ENCODE data around the gene HHAT.
A peak's percentile ranks its signal among the peaks of the same experiment; 100 is the strongest.

HHAT gene

GRCh38 chr1:210687582-210688279, 359.0 kb downstream of the HHAT start:
- Mint-ChIP-seq H3K4me1 (peaks cover 22% of the 10 kb centered on the region), H3K9me3 (no peaks in the 10 kb centered on the region), H3K27ac (no peak overlapping the region), H3K27me3 (no peaks in the 10 kb centered on the region), H3K36me3 (peaks cover 15% of the 10 kb centered on the region), H3K4me3 (no peak overlapping the region)
- ATAC-seq: no peak

- no peak overlapping the region for H3K27ac Mint-ChIP-seq
- ATAC-seq: no peak
- no peak overlapping the region for H3K4me3 Mint-ChIP-seq
- no peaks in the 10 kb centered on the region for H3K9me3 Mint-ChIP-seq
- peaks cover 9% of the 10 kb centered on the region for H3K36me3 Mint-ChIP-seq
- H3K27me3 Mint-ChIP-seq: no peaks in the 10 kb centered on the region
- H3K4me1 Mint-ChIP-seq: peaks cover 27% of the 10 kb centered on the region
Measured at GRCh38 chr1:210688512-210689234, 360.0 kb downstream of the HHAT start.

GRCh38 chr1:210689826-210690225, 361.1 kb downstream of the HHAT start:
- no peaks in the 10 kb centered on the region for H3K9me3 Mint-ChIP-seq
- ATAC-seq: no peak
- no peak overlapping the region for H3K27ac Mint-ChIP-seq
- H3K36me3 Mint-ChIP-seq: no peaks in the 10 kb centered on the region
- H3K4me1 Mint-ChIP-seq: peaks cover 16% of the 10 kb centered on the region
- H3K27me3 Mint-ChIP-seq: no peaks in the 10 kb centered on the region
- H3K4me3 Mint-ChIP-seq: no peak overlapping the region

- H3K4me1 Mint-ChIP-seq: peaks cover 12% of the 10 kb centered on the region
- no peaks in the 10 kb centered on the region for H3K9me3 Mint-ChIP-seq
Measured at GRCh38 chr1:210690236-210690635, 361.5 kb downstream of the HHAT start.

GRCh38 chr1:210691039-210691610, 362.4 kb downstream of the HHAT start:
- ATAC-seq: no peak
- Mint-ChIP-seq H3K9me3 (no peaks in the 10 kb centered on the region), H3K4me1 (peaks cover 8% of the 10 kb centered on the region), H3K27ac (no peak overlapping the region), H3K4me3 (no peak overlapping the region), H3K36me3 (no peaks in the 10 kb centered on the region), H3K27me3 (no peaks in the 10 kb centered on the region)

More at GRCh38 chr1:210690236-210690635, 361.5 kb downstream of the HHAT start:
- no peak overlapping the region for H3K27ac Mint-ChIP-seq
- ATAC-seq: no peak
- H3K36me3 Mint-ChIP-seq: no peaks in the 10 kb centered on the region
- no peaks in the 10 kb centered on the region for H3K27me3 Mint-ChIP-seq
- H3K4me3 Mint-ChIP-seq: no peak overlapping the region

- no peak overlapping the region for H3K27ac Mint-ChIP-seq
- no peaks in the 10 kb centered on the region for H3K36me3 Mint-ChIP-seq
- peak; percentile 64 for ATAC-seq
- no peaks in the 10 kb centered on the region for H3K9me3 Mint-ChIP-seq
- no peaks in the 10 kb centered on the region for H3K27me3 Mint-ChIP-seq
- peaks cover 8% of the 10 kb centered on the region for H3K4me1 Mint-ChIP-seq
- no peak overlapping the region for H3K4me3 Mint-ChIP-seq
Measured at GRCh38 chr1:210692796-210693195, 364.1 kb downstream of the HHAT start.

DNA sequence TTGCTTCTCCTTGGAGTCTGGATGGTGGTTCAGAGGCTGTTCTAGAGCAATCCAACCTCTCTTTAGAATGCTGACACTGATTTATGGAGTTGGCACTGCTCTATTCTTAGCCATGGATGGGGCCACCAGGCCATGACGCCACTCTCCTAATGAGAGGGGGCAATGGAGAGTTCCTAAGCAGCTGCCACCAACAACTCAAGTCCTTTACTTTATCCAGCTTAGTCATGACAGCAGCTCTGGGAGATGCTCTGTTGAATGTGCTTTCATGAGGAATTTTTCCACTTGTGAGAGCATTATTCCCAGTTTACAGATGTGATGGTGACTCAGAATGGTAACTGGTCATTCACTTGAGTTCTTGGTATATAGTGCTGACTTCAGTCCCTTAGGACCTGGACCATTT, 366.3 kb downstream of the HHAT start:
- no peak overlapping the region for H3K4me3 Mint-ChIP-seq
- no peak for ATAC-seq
- no peaks in the 10 kb centered on the region for H3K9me3 Mint-ChIP-seq
- peaks cover 8% of the 10 kb centered on the region for H3K4me1 Mint-ChIP-seq
- no peak overlapping the region for H3K27ac Mint-ChIP-seq
- H3K27me3 Mint-ChIP-seq: no peaks in the 10 kb centered on the region
- peaks cover 18% of the 10 kb centered on the region for H3K36me3 Mint-ChIP-seq

- H3K4me1 Mint-ChIP-seq: peaks cover 8% of the 10 kb centered on the region
- H3K36me3 Mint-ChIP-seq: peaks cover 24% of the 10 kb centered on the region
- H3K4me3 Mint-ChIP-seq: no peak overlapping the region
- H3K9me3 Mint-ChIP-seq: no peaks in the 10 kb centered on the region
- no peaks in the 10 kb centered on the region for H3K27me3 Mint-ChIP-seq
- no peak overlapping the region for H3K27ac Mint-ChIP-seq
- peak; percentile 35 for ATAC-seq
Measured at GRCh38 chr1:210696709-210697108, 368.0 kb downstream of the HHAT start.

DNA sequence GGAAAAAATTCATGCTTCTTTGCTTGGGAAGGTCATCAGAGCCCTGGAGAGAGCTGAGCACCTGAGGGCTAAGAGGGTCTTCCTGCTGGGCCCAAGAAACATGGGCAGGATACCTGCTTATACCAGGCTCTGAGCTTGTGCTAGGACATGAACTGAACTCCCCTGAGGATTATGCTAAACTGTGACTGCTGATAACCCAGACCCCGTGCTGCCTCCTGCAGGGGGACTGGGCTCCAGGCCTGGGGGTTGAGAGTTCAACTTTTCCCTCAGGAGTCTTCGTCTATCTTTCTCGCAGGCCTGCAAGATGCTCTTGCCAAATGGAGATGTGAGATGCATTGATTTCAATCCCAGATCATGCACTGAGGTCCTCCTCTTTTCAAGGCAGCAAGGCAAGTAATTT, 368.5 kb downstream of the HHAT start:
- H3K4me1 Mint-ChIP-seq: peaks cover 8% of the 10 kb centered on the region
- no peaks in the 10 kb centered on the region for H3K27me3 Mint-ChIP-seq
- no peaks in the 10 kb centered on the region for H3K9me3 Mint-ChIP-seq
- ATAC-seq: no peak
- H3K36me3 Mint-ChIP-seq: peaks cover 28% of the 10 kb centered on the region
- no peak overlapping the region for H3K4me3 Mint-ChIP-seq
- no peak overlapping the region for H3K27ac Mint-ChIP-seq

DNA sequence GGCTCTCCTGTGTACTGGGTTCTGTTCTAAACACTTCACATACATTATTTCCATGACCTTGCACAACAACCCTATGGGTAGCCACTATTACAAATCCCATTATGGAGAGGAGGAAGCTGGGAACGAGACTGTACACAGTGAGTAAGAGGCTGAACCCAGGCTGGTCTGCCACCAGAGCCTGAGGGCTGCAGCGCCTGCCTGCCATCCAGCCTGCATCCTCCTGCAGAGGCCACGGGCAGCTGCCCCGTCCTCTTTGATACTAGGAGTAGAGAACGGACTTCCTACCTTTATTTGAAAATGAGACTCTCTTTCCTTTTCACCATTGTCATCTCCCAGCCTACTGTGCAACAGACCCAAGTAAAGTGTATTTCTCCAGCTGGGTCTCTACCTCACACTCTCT, 370.0 kb downstream of the HHAT start:
- H3K4me1 Mint-ChIP-seq: no peaks in the 10 kb centered on the region
- no peaks in the 10 kb centered on the region for H3K27me3 Mint-ChIP-seq
- no peaks in the 10 kb centered on the region for H3K9me3 Mint-ChIP-seq
- H3K27ac Mint-ChIP-seq: no peak overlapping the region
- peaks cover 35% of the 10 kb centered on the region for H3K36me3 Mint-ChIP-seq
- no peak overlapping the region for H3K4me3 Mint-ChIP-seq
- ATAC-seq: no peak

GRCh38 chr1:210700083-210700482, 371.4 kb downstream of the HHAT start:
- no peak for ATAC-seq
- H3K4me3 Mint-ChIP-seq: no peak overlapping the region
- H3K27ac Mint-ChIP-seq: no peak overlapping the region
- H3K27me3 Mint-ChIP-seq: no peaks in the 10 kb centered on the region
- H3K4me1 Mint-ChIP-seq: no peaks in the 10 kb centered on the region
- no peaks in the 10 kb centered on the region for H3K9me3 Mint-ChIP-seq
- peaks cover 35% of the 10 kb centered on the region for H3K36me3 Mint-ChIP-seq

- Mint-ChIP-seq H3K27ac (no peak overlapping the region), H3K36me3 (peaks cover 35% of the 10 kb centered on the region), H3K9me3 (no peaks in the 10 kb centered on the region), H3K4me1 (no peaks in the 10 kb centered on the region), H3K4me3 (no peak overlapping the region), H3K27me3 (no peaks in the 10 kb centered on the region)
- ATAC-seq: no peak
Measured at GRCh38 chr1:210700511-210700910, 371.8 kb downstream of the HHAT start.

DNA sequence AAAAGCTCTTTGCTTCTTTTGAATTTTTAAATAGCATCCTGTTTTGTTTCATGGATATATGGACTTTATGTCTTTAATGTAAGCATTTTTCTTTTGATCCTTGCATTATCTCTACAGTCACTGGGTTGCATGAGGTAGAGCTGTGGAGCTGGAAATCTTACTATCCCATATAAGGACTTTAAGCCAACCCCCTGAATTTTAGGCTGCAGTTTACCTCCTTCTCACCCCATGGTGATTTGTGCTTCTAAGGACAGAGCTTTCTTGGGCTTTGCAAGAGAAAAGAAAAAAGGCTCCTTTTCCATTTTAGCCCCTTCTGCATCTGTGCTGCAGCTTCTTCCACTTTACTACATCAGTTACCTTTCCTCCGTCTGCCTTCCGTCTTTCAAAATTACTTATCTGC, 373.8 kb downstream of the HHAT start:
- H3K27me3 Mint-ChIP-seq: no peaks in the 10 kb centered on the region
- peaks cover 35% of the 10 kb centered on the region for H3K36me3 Mint-ChIP-seq
- H3K4me3 Mint-ChIP-seq: no peak overlapping the region
- no peak for ATAC-seq
- no peak overlapping the region for H3K27ac Mint-ChIP-seq
- no peaks in the 10 kb centered on the region for H3K4me1 Mint-ChIP-seq
- H3K9me3 Mint-ChIP-seq: no peaks in the 10 kb centered on the region

DNA sequence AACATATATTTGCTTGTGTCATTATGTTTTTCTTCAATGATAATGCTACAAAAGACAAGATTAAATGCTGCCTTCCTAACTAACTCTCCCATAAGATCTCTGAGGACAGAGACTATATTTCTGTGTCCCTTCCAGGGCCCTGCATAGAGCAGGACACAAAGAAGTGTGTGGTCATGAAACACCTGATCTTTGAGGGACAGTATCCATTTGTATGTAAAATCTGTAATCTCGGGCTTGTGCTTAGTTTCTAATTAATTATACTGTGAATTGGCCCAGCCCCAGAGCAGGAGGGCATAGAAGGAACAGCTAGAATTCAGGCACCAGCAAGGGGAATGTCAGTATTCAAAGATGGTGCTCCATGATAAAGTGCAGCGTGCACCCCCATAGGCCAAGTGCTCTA, 374.9 kb downstream of the HHAT start:
- H3K27me3 Mint-ChIP-seq: no peaks in the 10 kb centered on the region
- H3K27ac Mint-ChIP-seq: no peak overlapping the region
- H3K9me3 Mint-ChIP-seq: no peaks in the 10 kb centered on the region
- no peak for ATAC-seq
- H3K4me1 Mint-ChIP-seq: no peaks in the 10 kb centered on the region
- H3K36me3 Mint-ChIP-seq: peaks cover 35% of the 10 kb centered on the region
- H3K4me3 Mint-ChIP-seq: no peak overlapping the region

DNA sequence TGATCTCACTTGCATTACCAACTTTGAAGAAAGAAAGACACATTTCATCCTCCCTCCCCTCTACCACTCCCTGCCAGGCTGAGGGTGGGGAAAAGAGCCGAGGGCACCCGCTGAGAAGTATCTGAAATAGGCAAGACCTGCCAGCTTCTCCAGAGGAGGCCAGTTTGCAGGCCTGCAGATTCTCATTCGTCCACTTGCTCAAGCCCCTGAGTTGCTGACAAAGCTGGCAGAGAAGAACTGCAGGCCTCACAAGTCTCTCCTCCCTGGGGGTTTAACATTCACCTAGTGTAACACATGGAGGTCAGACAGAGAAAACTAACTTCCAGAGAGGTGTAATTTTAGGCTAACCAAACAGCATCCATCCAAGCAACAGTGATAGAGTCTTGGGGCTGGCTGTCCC, 376.4 kb downstream of the HHAT start:
- Mint-ChIP-seq H3K4me3 (no peak overlapping the region), H3K36me3 (peaks cover 29% of the 10 kb centered on the region), H3K4me1 (no peaks in the 10 kb centered on the region), H3K27ac (no peak overlapping the region), H3K9me3 (no peaks in the 10 kb centered on the region), H3K27me3 (no peaks in the 10 kb centered on the region)
- no peak for ATAC-seq

GRCh38 chr1:210706246-210706645, 377.5 kb downstream of the HHAT start:
- no peak for ATAC-seq
- Mint-ChIP-seq H3K27me3 (no peaks in the 10 kb centered on the region), H3K4me1 (no peaks in the 10 kb centered on the region), H3K36me3 (peaks cover 34% of the 10 kb centered on the region), H3K27ac (no peak overlapping the region), H3K9me3 (no peaks in the 10 kb centered on the region), H3K4me3 (no peak overlapping the region)

All from stimulated activated memory B cell treated with anti-CD40 and anti-IgM and Interleukin-4, amounts not matched to agents 10 μg/mL and 1 μg/mL and 100 μg/mL, for 72 hours (primary cell).